Measurements from ENCODE around the gene CHST15.

DNA sequence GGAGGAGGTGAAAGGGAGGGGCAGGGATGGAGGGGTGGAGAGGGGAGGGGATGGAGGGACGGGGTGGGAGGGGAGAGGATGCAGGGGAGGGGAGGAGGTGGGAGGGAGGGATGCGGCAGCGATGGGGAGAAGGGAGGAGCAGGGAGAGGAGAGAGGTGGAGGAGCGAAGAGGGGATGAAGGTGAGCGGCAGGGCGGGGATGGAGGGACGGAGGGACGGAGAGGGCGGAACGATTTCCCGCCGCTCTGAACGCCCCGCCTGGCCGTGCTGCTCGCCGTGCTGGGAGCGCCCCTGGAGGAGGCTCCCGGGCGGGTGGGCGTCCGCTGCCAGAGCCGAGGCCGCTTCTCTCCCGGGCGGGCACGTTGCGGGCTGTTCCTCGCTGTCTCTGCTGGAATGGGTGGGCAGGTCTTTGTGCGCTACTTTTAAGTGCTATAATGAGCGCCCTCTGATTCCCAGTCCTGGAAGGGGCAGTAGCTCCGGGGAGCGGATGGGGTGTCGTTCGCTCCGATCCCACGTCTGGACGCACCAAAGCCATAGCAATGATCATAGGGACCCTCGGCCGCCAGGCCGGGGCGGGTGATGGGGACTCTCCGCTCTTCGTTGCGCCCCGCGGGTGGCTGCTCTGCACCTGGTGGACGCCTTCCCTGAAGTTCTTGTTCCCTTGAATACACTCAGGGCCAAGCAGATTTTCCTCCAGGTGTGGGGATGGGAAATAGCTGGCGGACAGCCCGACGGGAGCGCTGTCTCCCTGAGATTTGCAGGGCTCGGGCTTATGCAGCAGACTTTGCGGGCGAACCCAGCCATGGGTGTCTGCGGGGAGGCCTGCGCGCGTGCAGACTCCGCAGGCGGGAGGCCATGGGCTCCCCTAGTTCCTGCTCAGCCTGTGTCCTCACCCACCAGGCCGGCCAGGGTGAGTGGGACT, 120.7 kb downstream of the CHST15 start:
- TF ChIP-seq, protein P1, sequence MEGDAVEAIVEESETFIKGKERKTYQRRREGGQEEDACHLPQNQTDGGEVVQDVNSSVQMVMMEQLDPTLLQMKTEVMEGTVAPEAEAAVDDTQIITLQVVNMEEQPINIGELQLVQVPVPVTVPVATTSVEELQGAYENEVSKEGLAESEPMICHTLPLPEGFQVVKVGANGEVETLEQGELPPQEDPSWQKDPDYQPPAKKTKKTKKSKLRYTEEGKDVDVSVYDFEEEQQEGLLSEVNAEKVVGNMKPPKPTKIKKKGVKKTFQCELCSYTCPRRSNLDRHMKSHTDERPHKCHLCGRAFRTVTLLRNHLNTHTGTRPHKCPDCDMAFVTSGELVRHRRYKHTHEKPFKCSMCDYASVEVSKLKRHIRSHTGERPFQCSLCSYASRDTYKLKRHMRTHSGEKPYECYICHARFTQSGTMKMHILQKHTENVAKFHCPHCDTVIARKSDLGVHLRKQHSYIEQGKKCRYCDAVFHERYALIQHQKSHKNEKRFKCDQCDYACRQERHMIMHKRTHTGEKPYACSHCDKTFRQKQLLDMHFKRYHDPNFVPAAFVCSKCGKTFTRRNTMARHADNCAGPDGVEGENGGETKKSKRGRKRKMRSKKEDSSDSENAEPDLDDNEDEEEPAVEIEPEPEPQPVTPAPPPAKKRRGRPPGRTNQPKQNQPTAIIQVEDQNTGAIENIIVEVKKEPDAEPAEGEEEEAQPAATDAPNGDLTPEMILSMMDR (conservative IDR thresholded peaks at IDR 0.05; ENCODE audit: low read depth, low read length) = no peak
- TF ChIP-seq EZH2 (IDR thresholded peaks at IDR 0.05; ENCODE audit: low read length, unreplicated experiment) = no peak

Measured in PC-3 (cell line).